ENCODE results near the gene GHR. TPM values are rescaled to one million over a fixed set of nuclear protein-coding genes. Genes with fewer than 3 reads are reported as not detected.
"Not testable (repeated sequence)": the region's sequence is repeated elsewhere in the genome, so short reads cannot be mapped to it uniquely, and the experiment has no call there.

Gene GHR
- total RNA-seq, 1 experiment from 2014 or later, result not detected

DNA sequence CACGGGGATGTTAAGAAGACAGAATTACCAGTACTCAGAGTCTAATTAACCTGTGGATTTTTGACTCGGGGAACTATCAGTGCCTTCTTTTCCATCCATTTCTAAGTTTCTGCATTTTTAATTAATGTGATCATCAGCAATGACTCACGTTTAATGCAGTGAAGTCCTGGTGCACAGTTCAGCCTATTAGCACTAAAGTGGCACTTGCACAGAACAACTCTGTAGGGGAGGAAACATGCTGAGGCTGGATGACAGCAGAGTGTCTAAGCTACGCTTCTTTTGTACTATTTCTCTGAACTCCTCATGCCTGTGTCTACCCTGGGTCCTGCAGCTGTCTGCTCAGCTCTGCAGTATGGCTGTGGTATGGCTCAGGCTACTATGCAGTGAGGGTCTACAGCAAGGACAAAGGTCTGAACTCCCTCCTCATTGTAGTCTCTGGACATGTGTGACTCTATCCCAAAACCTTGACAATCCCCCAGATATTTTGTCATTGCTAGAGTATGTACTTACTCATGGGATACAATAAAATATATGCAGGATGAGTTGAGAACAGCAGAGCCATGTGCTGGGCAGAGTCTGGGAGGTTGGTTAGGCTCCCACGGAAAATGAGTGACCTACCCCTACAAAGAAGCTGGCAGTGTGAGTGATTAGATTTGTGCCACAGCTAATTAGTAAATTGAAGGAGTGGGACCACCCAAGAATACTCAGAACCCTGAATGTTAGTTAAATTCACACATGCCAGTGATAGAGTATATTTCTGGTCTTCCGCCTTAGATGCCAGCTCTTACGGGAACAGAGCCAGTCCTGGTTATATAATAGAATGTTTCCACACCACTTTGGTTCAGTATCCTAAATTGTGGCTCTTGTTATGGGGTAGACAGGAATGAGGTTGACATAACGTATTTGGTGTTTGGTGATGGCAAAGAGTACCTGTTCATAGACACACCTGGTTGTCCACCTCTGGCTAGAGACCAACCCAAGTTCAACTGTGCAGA is 148.0 kb downstream of the GHR start:
- no peak overlapping the region for H3K4me3 ChIP-seq (ENCODE audit: low read depth, low read length, poor library complexity, severe bottlenecking)
- TF ChIP-seq EZH2 (IDR thresholded peaks at IDR 0.05; ENCODE audit: borderline replicate concordance, low read depth, low read length, poor library complexity, severe bottlenecking) (no peak), CTCF (conservative IDR thresholded peaks at IDR 0.05; ENCODE audit: low read depth, low read length) (no peak)
- no peak overlapping the region for H3K27ac ChIP-seq (ENCODE audit: low read depth, low read length, poor library complexity, severe bottlenecking)
- H3K4me1 ChIP-seq (ENCODE audit: insufficient read depth, low read length, poor library complexity, severe bottlenecking), result no peaks in the 10 kb centered on the region
- no peaks in the 10 kb centered on the region for H3K9me3 ChIP-seq (ENCODE audit: low read depth, low read length, poor library complexity, severe bottlenecking)
- ChIA-PET CTCF (no interaction called here), POLR2A (ENCODE audit: low non-redundant PET) (no interaction called here)
- no TSS peak for BruUV-seq (replicated peaks)
- H3K27me3 ChIP-seq (replicated peaks; ENCODE audit: insufficient read depth, low read depth, low read length, poor library complexity), result peaks cover 6% of the 10 kb centered on the region
- peak; percentile 26 for DNase-seq (ENCODE audit: low spot score)
- no peaks in the 10 kb centered on the region for H3K36me3 ChIP-seq (ENCODE audit: insufficient read depth, low read length, poor library complexity, severe bottlenecking)
- intact Hi-C loops (cut with micrococcal nuclease; ENCODE audit: unreplicated experiment), result no loop called here

- H3K9me3 ChIP-seq (ENCODE audit: low read depth, low read length, poor library complexity, severe bottlenecking), result no peaks in the 10 kb centered on the region
- no peaks in the 10 kb centered on the region for H3K4me1 ChIP-seq (ENCODE audit: insufficient read depth, low read length, poor library complexity, severe bottlenecking)
- BruUV-seq (replicated peaks), result no TSS peak
- no peak for DNase-seq (ENCODE audit: low spot score)
- intact Hi-C loops (cut with micrococcal nuclease; ENCODE audit: unreplicated experiment), result no loop called here
- H3K4me3 ChIP-seq (ENCODE audit: low read depth, low read length, poor library complexity, severe bottlenecking), result no peak overlapping the region
- POLR2A ChIA-PET (ENCODE audit: low non-redundant PET), result no interaction called here
- H3K36me3 ChIP-seq (ENCODE audit: insufficient read depth, low read length, poor library complexity, severe bottlenecking), result no peaks in the 10 kb centered on the region
- TF ChIP-seq EZH2 (IDR thresholded peaks at IDR 0.05; ENCODE audit: borderline replicate concordance, low read depth, low read length, poor library complexity, severe bottlenecking) (no peak), CTCF (conservative IDR thresholded peaks at IDR 0.05; ENCODE audit: low read depth, low read length) (no peak)
- H3K27ac ChIP-seq (ENCODE audit: low read depth, low read length, poor library complexity, severe bottlenecking), result no peak overlapping the region
- CTCF ChIA-PET, result no interaction called here
- H3K27me3 ChIP-seq (replicated peaks; ENCODE audit: insufficient read depth, low read depth, low read length, poor library complexity), result peaks cover 17% of the 10 kb centered on the region
These were observed 149.1 kb downstream of the GHR start for GRCh38 chr5:42572313-42572712.

DNA sequence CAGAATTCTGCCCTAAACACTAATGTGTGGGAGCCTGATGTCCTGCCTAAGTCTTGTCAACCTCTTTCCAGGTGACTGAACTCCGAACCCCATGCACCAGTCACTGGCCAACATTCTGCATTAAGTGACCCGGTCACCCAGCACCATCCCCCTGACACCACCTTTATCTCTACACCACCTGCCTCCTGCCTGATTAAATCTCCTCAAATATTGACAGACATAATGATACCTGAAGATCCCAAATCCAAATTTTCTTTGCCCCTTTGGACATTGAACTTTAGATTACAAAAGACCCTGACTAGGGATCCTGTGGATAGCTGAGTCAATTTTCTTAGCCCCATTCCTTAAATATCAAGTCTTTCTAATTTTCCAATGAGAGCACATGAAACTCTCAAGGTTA is 150.1 kb downstream of the GHR start:
- no TSS peak for BruUV-seq (replicated peaks)
- TF ChIP-seq CTCF (conservative IDR thresholded peaks at IDR 0.05; ENCODE audit: low read depth, low read length), result no peak
- TF ChIP-seq EZH2 (IDR thresholded peaks at IDR 0.05; ENCODE audit: borderline replicate concordance, low read depth, low read length, poor library complexity, severe bottlenecking), result no peak
- Histone ChIP-seq H3K27me3 (replicated peaks; ENCODE audit: insufficient read depth, low read depth, low read length, poor library complexity) (peaks cover 27% of the 10 kb centered on the region), H3K4me3 (ENCODE audit: low read depth, low read length, poor library complexity, severe bottlenecking) (no peak overlapping the region), H3K9me3 (ENCODE audit: low read depth, low read length, poor library complexity, severe bottlenecking) (no peaks in the 10 kb centered on the region), H3K36me3 (ENCODE audit: insufficient read depth, low read length, poor library complexity, severe bottlenecking) (no peaks in the 10 kb centered on the region), H3K27ac (ENCODE audit: low read depth, low read length, poor library complexity, severe bottlenecking) (no peak overlapping the region), H3K4me1 (ENCODE audit: insufficient read depth, low read length, poor library complexity, severe bottlenecking) (no peaks in the 10 kb centered on the region)
- DNase-seq (ENCODE audit: low spot score), result no peak
- ChIA-PET CTCF (no interaction called here), POLR2A (ENCODE audit: low non-redundant PET) (no interaction called here)
- intact Hi-C loops (cut with micrococcal nuclease; ENCODE audit: unreplicated experiment), result no loop called here

GRCh38 chr5:42575914-42576313 is 152.7 kb downstream of the GHR start:
- intact Hi-C loops (cut with micrococcal nuclease; ENCODE audit: unreplicated experiment); H3K4me1 ChIP-seq (ENCODE audit: insufficient read depth, low read length, poor library complexity, severe bottlenecking); CTCF ChIA-PET; BruUV-seq (replicated peaks); H3K4me3 ChIP-seq (ENCODE audit: low read depth, low read length, poor library complexity, severe bottlenecking); H3K36me3 ChIP-seq (ENCODE audit: insufficient read depth, low read length, poor library complexity, severe bottlenecking); H3K9me3 ChIP-seq (ENCODE audit: low read depth, low read length, poor library complexity, severe bottlenecking); DNase-seq (ENCODE audit: low spot score); H3K27ac ChIP-seq (ENCODE audit: low read depth, low read length, poor library complexity, severe bottlenecking); POLR2A ChIA-PET (ENCODE audit: low non-redundant PET): not testable (repeated sequence)
- peaks cover 33% of the 10 kb centered on the region for H3K27me3 ChIP-seq (replicated peaks; ENCODE audit: insufficient read depth, low read depth, low read length, poor library complexity)

GRCh38 chr5:42578901-42579300 is 155.7 kb downstream of the GHR start:
- intact Hi-C loops (cut with micrococcal nuclease; ENCODE audit: unreplicated experiment); H3K27ac ChIP-seq (ENCODE audit: low read depth, low read length, poor library complexity, severe bottlenecking); H3K4me3 ChIP-seq (ENCODE audit: low read depth, low read length, poor library complexity, severe bottlenecking); CTCF ChIA-PET; H3K9me3 ChIP-seq (ENCODE audit: low read depth, low read length, poor library complexity, severe bottlenecking); BruUV-seq (replicated peaks); H3K4me1 ChIP-seq (ENCODE audit: insufficient read depth, low read length, poor library complexity, severe bottlenecking); DNase-seq (ENCODE audit: low spot score); H3K36me3 ChIP-seq (ENCODE audit: insufficient read depth, low read length, poor library complexity, severe bottlenecking); POLR2A ChIA-PET (ENCODE audit: low non-redundant PET): not testable (repeated sequence)
- H3K27me3 ChIP-seq (replicated peaks; ENCODE audit: insufficient read depth, low read depth, low read length, poor library complexity), result peaks cover 34% of the 10 kb centered on the region
